Measurements from ENCODE around the gene NPHP4. TPM values are rescaled to one million over a fixed set of nuclear protein-coding genes. Genes with fewer than 3 reads are reported as not detected.

The NPHP4 gene
- total RNA-seq, 4 donors from 2014 or later = 1.1 to 10.4 (median 1.8) TPM

DNA sequence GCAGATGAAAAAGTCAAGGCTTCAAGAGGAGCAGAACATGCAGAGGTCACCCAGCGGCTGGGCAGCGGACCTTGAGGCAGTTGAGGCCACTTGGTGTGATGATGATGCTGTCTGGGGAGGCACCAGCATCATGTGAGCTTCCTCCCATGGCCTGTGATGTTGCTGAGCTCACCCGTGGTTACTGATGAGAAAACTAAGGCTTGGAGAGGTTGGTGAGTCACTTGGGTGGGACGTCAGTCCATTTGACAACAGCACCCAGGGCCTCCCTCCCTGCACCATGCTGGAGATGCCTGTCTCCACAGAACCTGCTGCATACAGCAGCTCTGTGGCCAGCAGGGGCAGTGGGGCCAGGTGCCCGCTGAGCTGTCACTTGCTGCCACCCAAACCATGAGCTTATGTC lies 146.8 kb downstream of the NPHP4 start:
- no peak for DNase-seq
- Histone ChIP-seq H3K9me3 (no peaks in the 10 kb centered on the region), H3K4me1 (no peaks in the 10 kb centered on the region), H3K36me3 (no peaks in the 10 kb centered on the region), H3K27ac (no peak overlapping the region), H3K4me3 (no peak overlapping the region), H3K27me3 (no peaks in the 10 kb centered on the region)
- no peak for ATAC-seq
- TF ChIP-seq, protein P1, sequence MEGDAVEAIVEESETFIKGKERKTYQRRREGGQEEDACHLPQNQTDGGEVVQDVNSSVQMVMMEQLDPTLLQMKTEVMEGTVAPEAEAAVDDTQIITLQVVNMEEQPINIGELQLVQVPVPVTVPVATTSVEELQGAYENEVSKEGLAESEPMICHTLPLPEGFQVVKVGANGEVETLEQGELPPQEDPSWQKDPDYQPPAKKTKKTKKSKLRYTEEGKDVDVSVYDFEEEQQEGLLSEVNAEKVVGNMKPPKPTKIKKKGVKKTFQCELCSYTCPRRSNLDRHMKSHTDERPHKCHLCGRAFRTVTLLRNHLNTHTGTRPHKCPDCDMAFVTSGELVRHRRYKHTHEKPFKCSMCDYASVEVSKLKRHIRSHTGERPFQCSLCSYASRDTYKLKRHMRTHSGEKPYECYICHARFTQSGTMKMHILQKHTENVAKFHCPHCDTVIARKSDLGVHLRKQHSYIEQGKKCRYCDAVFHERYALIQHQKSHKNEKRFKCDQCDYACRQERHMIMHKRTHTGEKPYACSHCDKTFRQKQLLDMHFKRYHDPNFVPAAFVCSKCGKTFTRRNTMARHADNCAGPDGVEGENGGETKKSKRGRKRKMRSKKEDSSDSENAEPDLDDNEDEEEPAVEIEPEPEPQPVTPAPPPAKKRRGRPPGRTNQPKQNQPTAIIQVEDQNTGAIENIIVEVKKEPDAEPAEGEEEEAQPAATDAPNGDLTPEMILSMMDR (IDR thresholded peaks at IDR 0.05 in 4 of 5, conservative IDR thresholded peaks at IDR 0.05 in 1 of 5) = no peak
- intact Hi-C loops (cut with DNase I; ENCODE audit: low total_unique reads) = no loop called here
- in situ Hi-C loops (cut with MboI; ENCODE audit: low sequenced_read_pairs in 4 of 4) = no loop called here

DNA sequence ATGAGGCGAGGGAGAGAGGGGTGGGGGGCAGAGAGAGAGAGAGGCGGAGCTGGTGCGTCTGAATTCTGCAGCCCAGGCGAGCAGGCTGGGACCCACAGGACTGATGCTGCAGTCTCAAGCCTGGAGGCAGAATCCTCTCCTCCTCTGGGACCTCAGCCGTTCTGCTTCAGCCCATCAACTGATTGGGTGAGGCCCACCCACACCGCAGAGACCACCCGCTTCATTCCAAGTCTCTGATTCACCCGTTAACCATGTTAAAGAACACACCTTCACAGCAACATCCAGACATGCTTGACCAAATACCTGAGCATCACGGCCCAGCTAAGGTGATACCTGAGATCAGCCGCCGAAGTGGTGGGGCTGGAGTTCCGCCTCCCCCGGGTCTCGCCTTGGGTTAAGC lies 147.8 kb downstream of the NPHP4 start:
- ATAC-seq (no peak), DNase-seq (no peak)
- H3K4me1 ChIP-seq = no peaks in the 10 kb centered on the region
- TF ChIP-seq, protein P1 (IDR thresholded peaks at IDR 0.05 in 4 of 5, conservative IDR thresholded peaks at IDR 0.05 in 1 of 5) = no peak
- no peak for TF ChIP-seq POLR2A (IDR thresholded peaks at IDR 0.05)
- no peaks in the 10 kb centered on the region for H3K9me3 ChIP-seq
- H3K27me3 ChIP-seq = no peaks in the 10 kb centered on the region
- no peak overlapping the region for H3K4me3 ChIP-seq
- intact Hi-C loops (cut with DNase I; ENCODE audit: low total_unique reads) (no loop called here), in situ Hi-C loops (cut with MboI; ENCODE audit: low sequenced_read_pairs in 4 of 4) (no loop called here)
- H3K36me3 ChIP-seq = no peaks in the 10 kb centered on the region
- H3K27ac ChIP-seq = no peak overlapping the region

DNA sequence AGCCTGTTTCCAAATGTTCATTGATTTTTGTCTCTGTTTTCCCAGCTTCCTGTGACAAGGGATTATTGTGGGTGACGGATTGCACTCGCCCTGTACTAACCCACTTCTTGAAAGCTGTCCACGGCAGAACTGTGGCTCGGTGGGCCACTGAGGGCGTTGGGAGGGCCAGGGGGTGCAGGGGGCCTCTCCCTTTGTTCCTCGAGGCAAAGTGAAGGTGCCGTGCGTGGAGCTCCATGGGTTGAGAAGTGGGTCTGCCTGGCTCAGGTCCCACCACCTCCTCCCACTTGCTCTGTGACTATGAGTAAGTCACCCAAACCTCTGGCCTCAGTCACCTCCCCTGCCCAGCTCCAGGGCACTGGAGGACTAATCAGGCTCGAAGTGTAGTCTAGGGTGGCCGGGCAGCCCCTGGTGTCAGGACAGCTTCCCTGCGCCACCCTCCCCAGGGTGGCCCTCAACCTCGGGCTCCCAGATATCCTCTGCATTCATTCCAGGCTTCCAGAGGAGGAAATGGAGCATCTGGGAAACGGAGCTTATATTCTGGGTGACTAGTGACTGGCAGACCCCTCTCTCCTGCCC lies 148.6 kb downstream of the NPHP4 start:
- no peak for DNase-seq
- intact Hi-C loops (cut with DNase I; ENCODE audit: low total_unique reads) (no loop called here), in situ Hi-C loops (cut with MboI; ENCODE audit: low sequenced_read_pairs in 4 of 4) (no loop called here)
- Histone ChIP-seq H3K4me3 (no peak overlapping the region), H3K9me3 (no peaks in the 10 kb centered on the region), H3K27me3 (no peaks in the 10 kb centered on the region), H3K27ac (no peak overlapping the region), H3K36me3 (no peaks in the 10 kb centered on the region), H3K4me1 (no peaks in the 10 kb centered on the region)
- no peak for ATAC-seq
- TF ChIP-seq, protein P1 (IDR thresholded peaks at IDR 0.05 in 4 of 5, conservative IDR thresholded peaks at IDR 0.05 in 1 of 5) = no peak
- no peak for TF ChIP-seq POLR2A (IDR thresholded peaks at IDR 0.05)

DNA sequence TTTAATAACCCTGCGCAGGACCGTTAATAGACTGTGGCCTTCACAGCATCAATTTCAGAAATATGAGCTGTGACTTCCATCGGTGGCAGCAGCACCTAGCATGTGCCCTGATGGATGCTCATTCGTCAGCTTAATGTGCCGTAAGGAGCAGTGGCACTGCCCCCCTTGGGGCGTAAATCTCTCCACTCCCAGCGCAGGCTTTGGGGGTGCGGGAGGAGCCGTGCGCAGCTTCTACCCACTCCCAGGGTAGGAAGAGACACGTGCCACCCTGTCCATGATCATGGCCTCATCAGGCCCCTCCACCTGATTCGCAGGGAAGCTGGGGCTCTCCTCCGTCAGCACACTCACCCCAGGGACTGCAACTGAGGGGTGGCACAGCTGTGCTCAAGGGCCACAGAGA lies 149.5 kb downstream of the NPHP4 start:
- in situ Hi-C loops (cut with MboI; ENCODE audit: low sequenced_read_pairs in 4 of 4) = no loop called here

More for the DNA sequence above, 149.5 kb downstream of the NPHP4 start:
- no peaks in the 10 kb centered on the region for H3K4me1 ChIP-seq
- intact Hi-C loops (cut with DNase I; ENCODE audit: low total_unique reads) = no loop called here
- H3K9me3 ChIP-seq = no peaks in the 10 kb centered on the region
- ATAC-seq (no peak), DNase-seq (no peak)
- H3K4me3 ChIP-seq = no peak overlapping the region
- H3K27me3 ChIP-seq = no peaks in the 10 kb centered on the region
- TF ChIP-seq POLR2A (IDR thresholded peaks at IDR 0.05) = no peak
- TF ChIP-seq, protein P1 (IDR thresholded peaks at IDR 0.05 in 4 of 5, conservative IDR thresholded peaks at IDR 0.05 in 1 of 5) = no peak
- no peak overlapping the region for H3K27ac ChIP-seq
- no peaks in the 10 kb centered on the region for H3K36me3 ChIP-seq
